Measurements from ENCODE around the gene UBN2. TPM values are rescaled to one million over a fixed set of nuclear protein-coding genes. Genes with fewer than 3 reads are reported as not detected.

UBN2 gene
- total RNA-seq, 1 donor from 2014 or later = 20.0 TPM

GRCh38 chr7:139232377-139232717, 1.3 kb downstream of the UBN2 start:
- no peak for DNase-seq

- no peak for DNase-seq
Measured at GRCh38 chr7:139232904-139233303, 1.9 kb downstream of the UBN2 start.

- DNase-seq = no peak
Measured at GRCh38 chr7:139241258-139241657, 10.2 kb downstream of the UBN2 start.

GRCh38 chr7:139242741-139243281, 11.8 kb downstream of the UBN2 start:
- DNase-seq = no peak

- no peak for DNase-seq
Measured at GRCh38 chr7:139245401-139245800, 14.4 kb downstream of the UBN2 start.

GRCh38 chr7:139246494-139246893, 15.5 kb downstream of the UBN2 start:
- DNase-seq = no peak

- no peak for DNase-seq
Measured at GRCh38 chr7:139246905-139247304, 15.9 kb downstream of the UBN2 start.

GRCh38 chr7:139249179-139249810, 18.3 kb downstream of the UBN2 start:
- DNase-seq = no peak

- peak; percentile 9 for DNase-seq
Measured at GRCh38 chr7:139252451-139252850, 21.4 kb downstream of the UBN2 start.

- no peak for DNase-seq
Measured at GRCh38 chr7:139254281-139254680, 23.2 kb downstream of the UBN2 start.

GRCh38 chr7:139254728-139255127, 23.7 kb downstream of the UBN2 start:
- no peak for DNase-seq

GRCh38 chr7:139255290-139255689, 24.3 kb downstream of the UBN2 start:
- DNase-seq = no peak

GRCh38 chr7:139259142-139259541, 28.1 kb downstream of the UBN2 start:
- DNase-seq = no peak

- DNase-seq = peak; percentile 5
Measured at GRCh38 chr7:139264220-139264619, 33.2 kb downstream of the UBN2 start.

GRCh38 chr7:139265673-139266072, 34.6 kb downstream of the UBN2 start:
- no peak for DNase-seq

GRCh38 chr7:139271718-139272628, 40.9 kb downstream of the UBN2 start:
- DNase-seq = no peak

GRCh38 chr7:139284252-139284896, 53.3 kb downstream of the UBN2 start:
- no peak for DNase-seq

GRCh38 chr7:139286144-139286543, 55.1 kb downstream of the UBN2 start:
- DNase-seq = no peak

- DNase-seq = no peak
Measured at GRCh38 chr7:139292821-139293220, 61.8 kb downstream of the UBN2 start.

GRCh38 chr7:139293534-139293933, 62.5 kb downstream of the UBN2 start:
- DNase-seq = no peak

GRCh38 chr7:139294241-139294640, 63.2 kb downstream of the UBN2 start:
- no peak for DNase-seq

GRCh38 chr7:139294951-139295575, 64.0 kb downstream of the UBN2 start:
- peak; percentile 4 for DNase-seq

GRCh38 chr7:139297795-139298194, 66.8 kb downstream of the UBN2 start:
- peak; percentile 42 for DNase-seq

All from tongue (tissue), 2 donors.